ENCODE results near the gene CYP20A1. TPM values are rescaled to one million over a fixed set of nuclear protein-coding genes. Genes with fewer than 3 reads are reported as not detected.
A peak's percentile ranks its signal among the peaks of the same experiment; 100 is the strongest.

The CYP20A1 gene
- total and polyA plus RNA-seq, 12 donors = 5.1 to 15.4 (median 10.7) TPM

DNA sequence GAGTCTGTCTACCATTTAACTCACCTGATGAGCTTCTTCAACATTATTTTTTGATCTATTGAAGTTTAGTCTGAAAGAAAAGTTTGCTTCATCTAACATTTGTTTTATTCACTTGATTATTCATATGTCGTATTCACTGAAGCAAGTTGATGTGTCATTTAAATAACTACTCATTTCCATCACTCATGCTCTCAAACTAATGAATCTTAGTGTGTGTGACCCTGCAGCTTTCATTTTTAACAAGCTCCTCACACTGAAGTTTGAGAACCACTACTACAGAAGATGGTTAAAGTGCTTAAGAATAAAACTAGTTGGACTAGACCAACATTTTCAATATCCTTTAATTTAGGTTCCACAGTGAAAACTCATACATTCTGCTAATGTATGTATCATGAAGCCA lies 87.5 kb downstream of the CYP20A1 start:
- no peaks in the 10 kb centered on the region for H3K9me3 ChIP-seq
- intact Hi-C loops (cut with DNase I) = loop anchor here in 3 of 10 donors (5.0 to 10.0 kb wide), 3 partner anchors 71 to 128 kb away; partner anchors contain the start of gene CYP20A1 (in 1 of the 3)
- H3K27me3 ChIP-seq = no peaks in the 10 kb centered on the region
- TF ChIP-seq, protein P1, sequence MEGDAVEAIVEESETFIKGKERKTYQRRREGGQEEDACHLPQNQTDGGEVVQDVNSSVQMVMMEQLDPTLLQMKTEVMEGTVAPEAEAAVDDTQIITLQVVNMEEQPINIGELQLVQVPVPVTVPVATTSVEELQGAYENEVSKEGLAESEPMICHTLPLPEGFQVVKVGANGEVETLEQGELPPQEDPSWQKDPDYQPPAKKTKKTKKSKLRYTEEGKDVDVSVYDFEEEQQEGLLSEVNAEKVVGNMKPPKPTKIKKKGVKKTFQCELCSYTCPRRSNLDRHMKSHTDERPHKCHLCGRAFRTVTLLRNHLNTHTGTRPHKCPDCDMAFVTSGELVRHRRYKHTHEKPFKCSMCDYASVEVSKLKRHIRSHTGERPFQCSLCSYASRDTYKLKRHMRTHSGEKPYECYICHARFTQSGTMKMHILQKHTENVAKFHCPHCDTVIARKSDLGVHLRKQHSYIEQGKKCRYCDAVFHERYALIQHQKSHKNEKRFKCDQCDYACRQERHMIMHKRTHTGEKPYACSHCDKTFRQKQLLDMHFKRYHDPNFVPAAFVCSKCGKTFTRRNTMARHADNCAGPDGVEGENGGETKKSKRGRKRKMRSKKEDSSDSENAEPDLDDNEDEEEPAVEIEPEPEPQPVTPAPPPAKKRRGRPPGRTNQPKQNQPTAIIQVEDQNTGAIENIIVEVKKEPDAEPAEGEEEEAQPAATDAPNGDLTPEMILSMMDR (IDR thresholded peaks at IDR 0.05) = no peak
- H3K27ac ChIP-seq = peak overlapping the region in 1 of 10 donors; percentile 89
- 95 to 98% methylated on average over 1 of the region's 1 CpG for WGBS, 2 donors
- ATAC-seq = no peak
- no peak overlapping the region for H3K4me3 ChIP-seq
- H3K4me1 ChIP-seq = peaks cover 0 to 31% (median 20%) of the 10 kb centered on the region in 9 donors
- no peak for DNase-seq
- H3K36me3 ChIP-seq = no peaks in the 10 kb centered on the region

DNA sequence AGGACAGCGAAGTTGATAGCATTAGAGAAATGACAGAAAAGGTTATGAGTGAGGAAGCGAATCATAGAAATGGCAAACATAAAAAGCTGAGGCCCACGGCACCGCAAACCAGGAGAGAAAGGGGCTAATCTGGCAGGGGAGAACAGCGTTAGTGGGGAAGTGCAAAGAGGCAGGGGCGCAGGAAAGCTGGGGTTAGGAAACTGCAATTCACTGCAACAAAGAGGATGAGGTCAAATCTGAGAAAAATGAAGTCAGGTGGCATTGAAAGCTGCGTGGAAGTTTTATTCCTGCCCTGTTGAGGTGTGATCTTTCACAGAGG lies 88.7 kb downstream of the CYP20A1 start:
- TF ChIP-seq, protein P1 (IDR thresholded peaks at IDR 0.05) = no peak
- ATAC-seq = peak in 3 of 8 donors; percentile 8 to 17 (median 9)

DNA sequence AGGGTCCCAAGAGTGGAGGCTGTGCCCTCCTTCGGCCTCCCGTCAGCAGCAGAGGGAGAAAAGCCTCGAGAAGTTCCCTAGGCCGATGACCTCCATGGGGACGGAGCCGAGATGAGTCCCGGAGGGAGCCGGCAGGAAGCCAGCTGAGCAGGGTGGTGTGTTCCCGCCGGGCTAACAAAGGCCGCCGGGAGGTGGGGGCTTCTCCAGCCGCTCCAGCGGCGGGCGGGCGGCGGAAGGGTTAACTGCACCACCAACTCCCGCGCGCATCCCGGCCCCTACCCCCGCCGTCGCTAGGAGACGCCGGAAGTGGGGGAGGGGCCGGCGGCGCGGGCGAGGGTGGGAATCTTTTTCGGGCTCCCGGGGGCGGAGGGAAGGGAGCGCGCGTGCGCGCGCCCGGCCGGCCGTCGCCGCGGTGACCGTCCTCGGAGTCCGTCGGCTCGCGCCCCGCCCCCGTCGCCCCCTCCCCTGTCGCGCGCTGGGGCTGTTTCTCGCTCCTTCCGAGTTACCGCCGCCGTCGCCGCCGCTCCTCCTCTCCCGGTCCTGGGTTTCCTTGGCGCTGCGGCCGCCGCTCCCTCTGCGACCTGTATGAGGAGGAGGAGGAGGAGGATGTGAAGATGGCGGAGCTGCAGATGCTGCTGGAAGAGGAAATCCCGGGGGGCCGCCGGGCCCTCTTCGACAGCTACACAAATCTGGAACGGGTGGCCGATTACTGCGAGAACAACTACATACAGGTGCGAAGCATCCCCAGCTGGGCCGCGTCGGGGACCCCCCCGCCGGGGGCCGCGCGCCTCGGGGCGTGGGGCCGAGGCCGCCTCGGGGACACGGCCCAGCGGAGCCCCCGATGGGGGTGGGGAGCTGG lies 89.3 kb downstream of the CYP20A1 start, which contains the start of gene ABI2:
ABI2 (plus strand) TSS at position 494 of the 859 bp plus-strand sequence; CDS start at position 615, 121 bp downstream.
- Histone ChIP-seq H3K27ac (peak within 1 kb of the TSS; percentile 57 to 95 (median 88)), H3K4me1 (peaks cover 0 to 38% (median 21%) of the 10 kb centered on the region in 9 donors), H3K27me3 (no peaks in the 10 kb centered on the region), H3K4me3 (peak within 1 kb of the TSS; percentile 71 to 100 (median 94)), H3K9me3 (no peaks in the 10 kb centered on the region), H3K36me3 (no peaks in the 10 kb centered on the region)
- intact Hi-C loops (cut with DNase I) = loop anchor here in 3 of 10 donors (5.0 to 10.0 kb wide), 3 partner anchors 69 to 127 kb away; partner anchors contain the start of gene CYP20A1 (in 1 of the 3)
- 0 to 1% methylated on average over 82 to 94 of the region's 98 CpGs for WGBS, 2 donors
- ATAC-seq (peak; percentile 95 to 98 (median 97)), DNase-seq (peak; percentile 90 to 91)
- TF ChIP-seq, protein P1 (IDR thresholded peaks at IDR 0.05) = peak in 1 of 9 donors; percentile 8

More for the DNA sequence above, 88.7 kb downstream of the CYP20A1 start:
- Histone ChIP-seq H3K27ac (peak overlapping the region; percentile 57 to 95 (median 88)), H3K36me3 (no peaks in the 10 kb centered on the region), H3K4me3 (peak overlapping the region; percentile 71 to 100 (median 94)), H3K4me1 (peaks cover 0 to 33% (median 20%) of the 10 kb centered on the region in 9 donors), H3K27me3 (no peaks in the 10 kb centered on the region), H3K9me3 (no peaks in the 10 kb centered on the region)
- intact Hi-C loops (cut with DNase I) = loop anchor here in 3 of 10 donors (5.0 to 10.0 kb wide), 3 partner anchors 70 to 127 kb away; partner anchors contain the start of gene CYP20A1 (in 1 of the 3)
- 8% methylated on average over 7 of the region's 7 CpGs for WGBS, 2 donors
- DNase-seq = no peak

DNA sequence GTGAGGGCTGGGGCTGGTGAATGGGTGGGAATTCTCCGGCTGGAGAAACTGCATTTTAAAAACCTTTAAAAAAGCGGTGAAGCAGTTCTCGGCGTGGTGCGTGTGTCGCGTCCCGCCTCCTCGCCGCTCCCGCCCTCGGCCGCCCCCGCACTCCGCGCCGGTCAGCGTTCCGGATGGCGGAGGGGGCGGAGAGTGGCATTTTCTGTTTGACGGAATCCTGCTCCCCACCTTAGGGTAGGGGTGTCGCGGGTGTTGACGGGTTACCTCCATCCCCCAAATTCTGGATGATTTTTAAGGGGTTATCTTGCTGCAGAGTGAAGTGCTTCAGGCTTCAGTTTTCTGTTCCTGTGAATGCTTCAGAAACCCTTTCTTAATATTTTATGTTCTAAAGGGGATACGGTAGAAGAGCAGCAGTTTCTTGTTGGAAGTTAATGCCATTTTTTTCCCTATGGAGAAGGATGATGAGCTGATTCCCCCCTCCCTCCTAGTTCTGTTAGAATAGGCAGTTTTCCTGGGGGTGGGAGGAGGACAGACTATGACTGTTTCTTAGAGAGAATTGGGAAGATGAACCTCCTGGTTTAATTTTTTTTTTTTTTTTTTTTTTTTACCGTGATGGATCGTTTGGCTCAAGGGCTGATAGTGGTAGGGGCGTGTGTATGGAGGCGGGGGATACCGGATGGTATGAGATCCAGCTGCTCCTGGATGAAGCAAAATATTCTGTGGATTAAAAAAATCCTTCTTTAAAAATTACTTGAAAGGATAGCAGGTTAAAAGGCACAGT lies 90.1 kb downstream of the CYP20A1 start:
- 1% methylated on average over 31 of the region's 31 CpGs for WGBS, 2 donors
- ATAC-seq (peak; percentile 50 to 79 (median 70)), DNase-seq (peak; percentile 39 to 57)
- H3K9me3 ChIP-seq = no peaks in the 10 kb centered on the region
- TF ChIP-seq, protein P1 (IDR thresholded peaks at IDR 0.05) = no peak
- H3K27me3 ChIP-seq = no peaks in the 10 kb centered on the region
- peak overlapping the region; percentile 57 to 95 (median 88) for H3K27ac ChIP-seq
- intact Hi-C loops (cut with DNase I) = loop anchor here in 3 of 10 donors (5.0 to 10.0 kb wide), 3 partner anchors 68 to 126 kb away; partner anchors contain the start of gene CYP20A1 (in 1 of the 3)
- no peaks in the 10 kb centered on the region for H3K36me3 ChIP-seq
- H3K4me3 ChIP-seq = peak overlapping the region; percentile 71 to 100 (median 94)
- peaks cover 0 to 47% (median 23%) of the 10 kb centered on the region in 9 donors for H3K4me1 ChIP-seq
